Body of pancreas (tissue), 4 donors: Measurements from ENCODE around the gene RTL10. TPM values are rescaled to one million over a fixed set of nuclear protein-coding genes. Genes with fewer than 3 reads are reported as not detected.

ENCODE experiments used
- ATAC-seq: fragments of 150-250 bp; one replicate; pipeline ENCODE4 v1.9.1; 2016
- DNase-seq, 4 donors: peaks; one replicate each; pipeline ENCODE4 v3.0.0-alpha.2; 2019
- H3K27ac ChIP-seq, 4 donors: fragments of 200-600 bp; sonication (generic); 1 replicate in 3 of 4; 2 replicates in 1 of 4; pipeline versions ENCODE4 v1.5.1 to v1.6.1; 2016 to 2019; ENCODE audit warnings: mild to moderate bottlenecking in 1 of 4, mixed read lengths in 1 of 4, moderate library complexity in 1 of 4
- H3K27me3 ChIP-seq, 2 donors: fragments of 200-600 bp; sonication (generic); one replicate each; pipeline ENCODE4 v1.6.0; 2016; ENCODE audit warnings: mild to moderate bottlenecking in 1 of 2
- H3K36me3 ChIP-seq, 2 donors: fragments of 200-600 bp; sonication (generic); replicated peaks in 1 of 2; 2 replicates each; pipeline ENCODE4 v1.5.1; 2016; ENCODE audit warnings: low read depth in 2 of 2; ENCODE audit not compliant: insufficient read depth in 1 of 2
- H3K4me1 ChIP-seq: fragments of 200-600 bp; sonication (generic); one replicate; pipeline ENCODE4 v1.6.0; 2016
- H3K4me3 ChIP-seq, 2 donors: fragments of 200-600 bp; sonication (generic); 1 replicate in 1 of 2; 2 replicates in 1 of 2; pipeline ENCODE4 v1.5.1; 2016 to 2019
- H3K9me3 ChIP-seq, 3 donors: fragments of 200-600 bp; sonication (generic); 1 replicate in 2 of 3; 2 replicates in 1 of 3; pipeline ENCODE4 v1.5.1; 2016
- CTCF ChIP-seq, 7 experiments: fragments of 450-650 bp in 4 of 7; fragments of 200-600 bp in 3 of 7; sonication (generic) in 3 of 7; IDR thresholded peaks; one replicate each; pipeline ENCODE4 v1.5.1; 2016 to 2019; ENCODE audit warnings: antibody characterized with exemption in 7 of 7
- POLR2A ChIP-seq, 3 donors: fragments of 450-650 bp; IDR thresholded peaks; one replicate each; pipeline ENCODE4 v1.6.1; 2016; ENCODE audit warnings: antibody characterized with exemption in 3 of 3, mild to moderate bottlenecking in 2 of 3
- WGBS, 2 donors: methylation state at CpG; one replicate each; pipeline ENCODE4 v1.1.5; 2017; 5-methylcytosine and 5-hydroxymethylcytosine counted together
- intact Hi-C: fragments of 100-400 bp; cut with DNase I; formaldehyde crosslinking; loops from one replicate; pipeline ENCODE4 v1.15.1; 2023
- total RNA-seq, 2 donors: library from RNA; depleted of rRNA; stranded (reverse); fragments of >200 nt; gene quantifications; one replicate each; pipeline ENCODE4 v1.1.0, GENCODE V29; 2016

RTL10 gene
- total RNA-seq, 2 donors from 2014 or later, result 10.2 to 14.8 TPM

GRCh38 chr22:19842393-19843106 lies 12.1 kb downstream of the RTL10 start:
- TF ChIP-seq POLR2A (IDR thresholded peaks at IDR 0.05), result no peak
- TF ChIP-seq CTCF (IDR thresholded peaks at IDR 0.05), result no peak
- Histone ChIP-seq H3K27me3 (no peaks in the 10 kb centered on the region), H3K4me3 (no peak overlapping the region), H3K4me1 (peaks cover 9% of the 10 kb centered on the region), H3K9me3 (no peaks in the 10 kb centered on the region), H3K36me3 (no peaks in the 10 kb centered on the region), H3K27ac (no peak overlapping the region)
- intact Hi-C loops, result loop anchor here (5.0 kb wide), 1 partner anchor 35 kb away; no protein-coding TSS in a partner anchor
- no peak for ATAC-seq
- DNase-seq, result no peak
- WGBS, 2 donors, result 82 to 89% methylated on average over 10 to 11 of the region's 12 CpGs

- Histone ChIP-seq H3K27ac (no peak overlapping the region), H3K9me3 (no peaks in the 10 kb centered on the region), H3K4me3 (no peak overlapping the region), H3K36me3 (no peaks in the 10 kb centered on the region), H3K27me3 (no peaks in the 10 kb centered on the region), H3K4me1 (peaks cover 9% of the 10 kb centered on the region)
- intact Hi-C loops, result loop anchor here (5.0 kb wide), 1 partner anchor 35 kb away; no protein-coding TSS in a partner anchor
- 80 to 81% methylated on average over 5 to 8 of the region's 8 CpGs for WGBS, 2 donors
- no peak for ATAC-seq
- no peak for DNase-seq
- no peak for TF ChIP-seq CTCF (IDR thresholded peaks at IDR 0.05)
- TF ChIP-seq POLR2A (IDR thresholded peaks at IDR 0.05), result no peak
These were observed 12.9 kb downstream of the RTL10 start for GRCh38 chr22:19841641-19842392.

GRCh38 chr22:19840955-19841640 lies 13.6 kb downstream of the RTL10 start:
- DNase-seq, result no peak
- Histone ChIP-seq H3K27ac (no peak overlapping the region), H3K9me3 (no peaks in the 10 kb centered on the region), H3K36me3 (no peaks in the 10 kb centered on the region), H3K4me3 (no peak overlapping the region), H3K4me1 (peaks cover 9% of the 10 kb centered on the region), H3K27me3 (no peaks in the 10 kb centered on the region)
- intact Hi-C loops, result loop anchor here (5.0 kb wide), 1 partner anchor 36 kb away; no protein-coding TSS in a partner anchor
- no peak for ATAC-seq
- 86 to 87% methylated on average over 6 of the region's 6 CpGs for WGBS, 2 donors
- TF ChIP-seq CTCF (IDR thresholded peaks at IDR 0.05) (no peak), POLR2A (IDR thresholded peaks at IDR 0.05) (no peak)

GRCh38 chr22:19840059-19840458 lies 14.6 kb downstream of the RTL10 start:
- no peak for ATAC-seq
- TF ChIP-seq CTCF (IDR thresholded peaks at IDR 0.05) (no peak), POLR2A (IDR thresholded peaks at IDR 0.05) (no peak)
- WGBS, 2 donors, result 79 to 83% methylated on average over 4 of the region's 4 CpGs
- intact Hi-C loops, result loop anchor here (5.0 kb wide), 1 partner anchor 37 kb away; no protein-coding TSS in a partner anchor
- peaks cover 9% of the 10 kb centered on the region for H3K4me1 ChIP-seq
- H3K36me3 ChIP-seq, result no peaks in the 10 kb centered on the region
- H3K27me3 ChIP-seq, result no peaks in the 10 kb centered on the region
- H3K9me3 ChIP-seq, result no peaks in the 10 kb centered on the region
- DNase-seq, result no peak
- no peak overlapping the region for H3K4me3 ChIP-seq
- H3K27ac ChIP-seq, result no peak overlapping the region
